ACC112 (cell line): ENCODE measurements around the gene OR6B1.

Experiments used
- H2AFZ ChIP-seq: fragments of 200-600 bp; sonication (generic); one replicate; pipeline ENCODE4 v1.6.0; 2017; ENCODE audit warnings: antibody characterized with exemption, low read length; ENCODE audit not compliant: unreplicated experiment
- H3K27ac ChIP-seq: fragments of 200-600 bp; sonication (generic); 2 replicates; pipeline ENCODE4 v1.5.1; 2014; ENCODE audit warnings: low read depth, mild to moderate bottlenecking, antibody characterized with exemption, low read length, moderate library complexity
- H3K27me3 ChIP-seq: fragments of 200-600 bp; sonication (generic); 2 replicates; pipeline ENCODE4 v1.6.1; 2014; ENCODE audit warnings: mild to moderate bottlenecking, antibody characterized with exemption, low read length, moderate library complexity, mixed read lengths; ENCODE audit not compliant: insufficient read depth
- H3K36me3 ChIP-seq: fragments of 200-600 bp; sonication (generic); 2 replicates; pipeline ENCODE4 v1.6.1; 2016; ENCODE audit warnings: mild to moderate bottlenecking, antibody characterized with exemption, low read length, moderate library complexity, mixed read lengths; ENCODE audit not compliant: insufficient read depth
- H3K4me1 ChIP-seq: fragments of 200-600 bp; sonication (generic); one replicate; pipeline ENCODE4 v1.6.1; 2016; ENCODE audit warnings: low read length, mixed read lengths; ENCODE audit not compliant: insufficient read depth, unreplicated experiment, control insufficient read depth
- H3K4me3 ChIP-seq: fragments of 200-600 bp; sonication (generic); 2 replicates; pipeline ENCODE4 v1.5.1; 2014; ENCODE audit warnings: mild to moderate bottlenecking, low read depth, low read length
- H3K79me2 ChIP-seq: fragments of 200-600 bp; sonication (generic); one replicate; pipeline ENCODE4 v1.6.0; 2016; ENCODE audit warnings: low read length; ENCODE audit not compliant: control insufficient read depth, unreplicated experiment, insufficient read depth

The OR6B1 gene

GRCh38 chr7:144000020-144000419, at the start of gene OR6B1:
TSS of gene OR6B1 (plus strand) at chr7:144000320. CDS start at chr7:144003997, 3,677 bp downstream.
- no peak within 1 kb of the TSS for H3K27ac ChIP-seq
- peaks cover 9% of the 10 kb centered on the region for H3K4me1 ChIP-seq
- H2AFZ ChIP-seq: no peak within 1 kb of the TSS
- H3K36me3 ChIP-seq: no peaks in the 10 kb centered on the region
- no peak within 1 kb of the TSS for H3K4me3 ChIP-seq
- no peaks in the 10 kb centered on the region for H3K79me2 ChIP-seq
- no peaks in the 10 kb centered on the region for H3K27me3 ChIP-seq

- Histone ChIP-seq H3K27me3 (no peaks in the 10 kb centered on the region), H3K4me1 (no peaks in the 10 kb centered on the region), H3K4me3 (no peak overlapping the region), H2AFZ (no peak overlapping the region), H3K79me2 (no peaks in the 10 kb centered on the region), H3K27ac (no peak overlapping the region), H3K36me3 (no peaks in the 10 kb centered on the region)
Measured at GRCh38 chr7:143953421-143953820, 46.7 kb upstream of the OR6B1 start.

GRCh38 chr7:143954135-143954534, 46.0 kb upstream of the OR6B1 start:
- H2AFZ ChIP-seq: no peak overlapping the region

GRCh38 chr7:143954544-143954943, 45.6 kb upstream of the OR6B1 start, which contains the start of gene OR2F1:
TSS of gene OR2F1 (plus strand) at chr7:143954844. CDS start at chr7:143959971, 5,127 bp downstream.
- H2AFZ ChIP-seq: no peak within 1 kb of the TSS
- no peaks in the 10 kb centered on the region for H3K4me1 ChIP-seq
- no peak within 1 kb of the TSS for H3K27ac ChIP-seq
- no peaks in the 10 kb centered on the region for H3K27me3 ChIP-seq
- no peaks in the 10 kb centered on the region for H3K79me2 ChIP-seq
- H3K4me3 ChIP-seq: no peak within 1 kb of the TSS
- H3K36me3 ChIP-seq: no peaks in the 10 kb centered on the region

More at GRCh38 chr7:143954135-143954534, 46.0 kb upstream of the OR6B1 start:
- no peak overlapping the region for H3K4me3 ChIP-seq
- H3K79me2 ChIP-seq: no peaks in the 10 kb centered on the region
- H3K4me1 ChIP-seq: no peaks in the 10 kb centered on the region
- H3K27me3 ChIP-seq: no peaks in the 10 kb centered on the region
- no peak overlapping the region for H3K27ac ChIP-seq
- no peaks in the 10 kb centered on the region for H3K36me3 ChIP-seq

- no peaks in the 10 kb centered on the region for H3K4me1 ChIP-seq
- H3K4me3 ChIP-seq: no peak overlapping the region
- no peak overlapping the region for H2AFZ ChIP-seq
- H3K36me3 ChIP-seq: no peaks in the 10 kb centered on the region
- no peaks in the 10 kb centered on the region for H3K27me3 ChIP-seq
- H3K79me2 ChIP-seq: no peaks in the 10 kb centered on the region
- no peak overlapping the region for H3K27ac ChIP-seq
Measured at GRCh38 chr7:143958781-143959180, 41.3 kb upstream of the OR6B1 start.

GRCh38 chr7:143960813-143961610, 39.1 kb upstream of the OR6B1 start:
- Histone ChIP-seq H2AFZ (no peak overlapping the region), H3K27ac (no peak overlapping the region), H3K4me3 (no peak overlapping the region), H3K27me3 (no peaks in the 10 kb centered on the region), H3K4me1 (no peaks in the 10 kb centered on the region), H3K79me2 (no peaks in the 10 kb centered on the region), H3K36me3 (no peaks in the 10 kb centered on the region)

- Histone ChIP-seq H3K4me3 (no peak overlapping the region), H3K36me3 (no peaks in the 10 kb centered on the region), H3K79me2 (no peaks in the 10 kb centered on the region), H3K27me3 (no peaks in the 10 kb centered on the region), H3K4me1 (no peaks in the 10 kb centered on the region), H3K27ac (no peak overlapping the region), H2AFZ (no peak overlapping the region)
Measured at GRCh38 chr7:143965280-143965679, 34.8 kb upstream of the OR6B1 start.

- Histone ChIP-seq H3K4me3 (no peak overlapping the region), H3K79me2 (no peaks in the 10 kb centered on the region), H2AFZ (no peak overlapping the region), H3K36me3 (no peaks in the 10 kb centered on the region), H3K27ac (no peak overlapping the region), H3K4me1 (no peaks in the 10 kb centered on the region), H3K27me3 (no peaks in the 10 kb centered on the region)
Measured at GRCh38 chr7:143967398-143967797, 32.7 kb upstream of the OR6B1 start.

- Histone ChIP-seq H3K27me3 (no peaks in the 10 kb centered on the region), H3K27ac (no peak overlapping the region), H3K79me2 (no peaks in the 10 kb centered on the region), H2AFZ (peak overlapping the region; percentile 65), H3K36me3 (no peaks in the 10 kb centered on the region), H3K4me1 (peaks cover 7% of the 10 kb centered on the region), H3K4me3 (no peak overlapping the region)
Measured at GRCh38 chr7:143973870-143974416, 26.2 kb upstream of the OR6B1 start.

GRCh38 chr7:143974459-143974858, 25.7 kb upstream of the OR6B1 start:
- H3K27ac ChIP-seq: no peak overlapping the region
- H3K27me3 ChIP-seq: no peaks in the 10 kb centered on the region
- no peaks in the 10 kb centered on the region for H3K79me2 ChIP-seq
- no peak overlapping the region for H3K4me3 ChIP-seq
- peaks cover 12% of the 10 kb centered on the region for H3K4me1 ChIP-seq
- no peak overlapping the region for H2AFZ ChIP-seq
- no peaks in the 10 kb centered on the region for H3K36me3 ChIP-seq

- Histone ChIP-seq H3K79me2 (no peaks in the 10 kb centered on the region), H3K27me3 (no peaks in the 10 kb centered on the region), H3K4me3 (no peak overlapping the region), H3K4me1 (peaks cover 23% of the 10 kb centered on the region), H2AFZ (no peak overlapping the region), H3K27ac (no peak overlapping the region), H3K36me3 (no peaks in the 10 kb centered on the region)
Measured at GRCh38 chr7:143975617-143976016, 24.5 kb upstream of the OR6B1 start.
